ENCODE results near the gene HNRNPK.

The HNRNPK gene

GRCh38 chr9:83935276-83935935 is 44.6 kb downstream of the HNRNPK start:
- peak; percentile 82 for ATAC-seq
- no peak for TF ChIP-seq PATZ1 (CRISPR knock-in tag; IDR thresholded peaks at IDR 0.05; ENCODE audit: borderline replicate concordance)
- no peak for TF ChIP-seq ARNTL (CRISPR knock-in tag; IDR thresholded peaks at IDR 0.05; ENCODE audit: borderline replicate concordance, low read depth)
- TF ChIP-seq ZNF8 (CRISPR knock-in tag; IDR thresholded peaks at IDR 0.05), result no peak
- TF ChIP-seq PPARA (CRISPR knock-in tag; IDR thresholded peaks at IDR 0.05; ENCODE audit: borderline replicate concordance), result no peak
- no peak for TF ChIP-seq TSHZ2 (CRISPR knock-in tag; IDR thresholded peaks at IDR 0.05)
- TF ChIP-seq ZFP30 (CRISPR knock-in tag; IDR thresholded peaks at IDR 0.05), result no peak

- ATAC-seq, result peak; percentile 69
- TF ChIP-seq ARNTL (CRISPR knock-in tag; IDR thresholded peaks at IDR 0.05; ENCODE audit: borderline replicate concordance, low read depth), result no peak
- TF ChIP-seq ZNF8 (CRISPR knock-in tag; IDR thresholded peaks at IDR 0.05), result no peak
- no peak for TF ChIP-seq ZNF70 (CRISPR knock-in tag; IDR thresholded peaks at IDR 0.05)
- TF ChIP-seq ZFP30 (CRISPR knock-in tag; IDR thresholded peaks at IDR 0.05), result no peak
- no peak for TF ChIP-seq ESRRG (CRISPR knock-in tag; IDR thresholded peaks at IDR 0.05)
- no peak for TF ChIP-seq ZNF565 (CRISPR knock-in tag; conservative IDR thresholded peaks at IDR 0.05; ENCODE audit: low read depth)
- TF ChIP-seq PATZ1 (CRISPR knock-in tag; IDR thresholded peaks at IDR 0.05; ENCODE audit: borderline replicate concordance), result no peak
- no peak for TF ChIP-seq PPARA (CRISPR knock-in tag; IDR thresholded peaks at IDR 0.05; ENCODE audit: borderline replicate concordance)
- no peak for TF ChIP-seq BACH2 (CRISPR knock-in tag; IDR thresholded peaks at IDR 0.05; ENCODE audit: borderline replicate concordance)
- no peak for TF ChIP-seq CSDC2 (CRISPR knock-in tag; IDR thresholded peaks at IDR 0.05)
- no peak for TF ChIP-seq TOX (CRISPR knock-in tag; IDR thresholded peaks at IDR 0.05; ENCODE audit: borderline replicate concordance)
- no peak for TF ChIP-seq TSHZ2 (CRISPR knock-in tag; IDR thresholded peaks at IDR 0.05)
- TF ChIP-seq ZC3H10 (CRISPR knock-in tag; IDR thresholded peaks at IDR 0.05), result no peak
- no peak for TF ChIP-seq POU6F1 (CRISPR knock-in tag; IDR thresholded peaks at IDR 0.05; ENCODE audit: borderline replicate concordance, low read depth)
- no peak for TF ChIP-seq RARB (CRISPR knock-in tag; IDR thresholded peaks at IDR 0.05)
- no peak for TF ChIP-seq CSRNP3 (CRISPR knock-in tag; IDR thresholded peaks at IDR 0.05)
- TF ChIP-seq GLIS3 (CRISPR knock-in tag; IDR thresholded peaks at IDR 0.05), result no peak
- no peak for TF ChIP-seq OSR1 (CRISPR knock-in tag; IDR thresholded peaks at IDR 0.05)
Measured at GRCh38 chr9:83934569-83935275, 45.3 kb downstream of the HNRNPK start.

All from SK-N-SH treated with all-trans-retinoic acid at 6 μM for 48 hours (cell line).